Activated CD8-positive, alpha-beta memory T cell treated with anti-CD3 and anti-CD28 coated beads, Interleukin-2, amount 10 ng/mL, durations not matched to agents 7 days and 5 days (primary cell): ENCODE measurements around the gene CFAP61. TPM values are rescaled to one million over a fixed set of nuclear protein-coding genes. Genes with fewer than 3 reads are reported as not detected.

Source experiments
- ATAC-seq: fragments of 150-1000 bp; cut with Tn5 transposase; one replicate; pipeline ENCODE4 v1.10.0; 2021; ENCODE audit warnings: moderate library complexity
- CTCF ChIA-PET: fragments of 350-600 bp; sonication (Branson Sonifier 250); formaldehyde crosslinking; loops from one replicate; lab custom pipeline; 2021; ENCODE audit warnings: antibody characterized with exemption; lab: Charles Lee
- DNase-seq: peaks from one replicate; pipeline ENCODE4 v3.0.0-alpha.2; 2020
- H3K27ac Mint-ChIP-seq: one replicate; pipeline ENCODE4 v1.8.0; 2021; ENCODE audit warnings: mild to moderate bottlenecking, mixed read lengths
- H3K27me3 Mint-ChIP-seq: one replicate; pipeline ENCODE4 v1.8.0; 2021; ENCODE audit warnings: mixed read lengths
- H3K36me3 Mint-ChIP-seq: one replicate; pipeline ENCODE4 v1.8.0; 2021; ENCODE audit warnings: mild to moderate bottlenecking, mixed read lengths
- H3K4me1 Mint-ChIP-seq: one replicate; pipeline ENCODE4 v1.8.0; 2021; ENCODE audit warnings: mixed read lengths
- H3K4me3 Mint-ChIP-seq: one replicate; pipeline ENCODE4 v1.8.0; 2021; ENCODE audit warnings: mild to moderate bottlenecking, moderate library complexity, mixed read lengths
- H3K9me3 Mint-ChIP-seq: one replicate; pipeline ENCODE4 v1.8.0; 2022; ENCODE audit warnings: low read depth, mixed read lengths
- total RNA-seq, 2 experiments: library from RNA; stranded (reverse); gene quantifications; one replicate each; pipeline ENCODE4 v1.2.3, GENCODE V29; 2021

The CFAP61 gene
- total RNA-seq, 2 experiments from 2014 or later, result not detected

- CTCF ChIA-PET, result no interaction called here
- no peak overlapping the region for H3K27ac Mint-ChIP-seq
- peaks cover 4% of the 10 kb centered on the region for H3K27me3 Mint-ChIP-seq
- DNase-seq, result no peak
- no peak for ATAC-seq
- no peaks in the 10 kb centered on the region for H3K36me3 Mint-ChIP-seq
- no peaks in the 10 kb centered on the region for H3K4me1 Mint-ChIP-seq
- H3K9me3 Mint-ChIP-seq, result no peaks in the 10 kb centered on the region
- H3K4me3 Mint-ChIP-seq, result no peak overlapping the region
These were observed 333.9 kb downstream of the CFAP61 start for GRCh38 chr20:20386192-20386591.

GRCh38 chr20:20390393-20390792, 338.1 kb downstream of the CFAP61 start:
- no peaks in the 10 kb centered on the region for H3K4me1 Mint-ChIP-seq
- ATAC-seq (no peak), DNase-seq (no peak)
- H3K9me3 Mint-ChIP-seq, result no peaks in the 10 kb centered on the region
- CTCF ChIA-PET, result no interaction called here
- H3K4me3 Mint-ChIP-seq, result no peak overlapping the region
- no peak overlapping the region for H3K27ac Mint-ChIP-seq
- H3K36me3 Mint-ChIP-seq, result no peaks in the 10 kb centered on the region
- no peaks in the 10 kb centered on the region for H3K27me3 Mint-ChIP-seq

- Mint-ChIP-seq H3K4me1 (no peaks in the 10 kb centered on the region), H3K9me3 (no peaks in the 10 kb centered on the region), H3K4me3 (no peak overlapping the region), H3K36me3 (no peaks in the 10 kb centered on the region), H3K27me3 (no peaks in the 10 kb centered on the region), H3K27ac (no peak overlapping the region)
- DNase-seq, result no peak
- CTCF ChIA-PET, result no interaction called here
- no peak for ATAC-seq
These were observed 338.8 kb downstream of the CFAP61 start for GRCh38 chr20:20391115-20391514.

- no peak overlapping the region for H3K27ac Mint-ChIP-seq
- H3K36me3 Mint-ChIP-seq, result no peaks in the 10 kb centered on the region
- DNase-seq (no peak), ATAC-seq (no peak)
- CTCF ChIA-PET, result no interaction called here
- H3K27me3 Mint-ChIP-seq, result no peaks in the 10 kb centered on the region
- H3K9me3 Mint-ChIP-seq, result no peaks in the 10 kb centered on the region
- H3K4me3 Mint-ChIP-seq, result no peak overlapping the region
- no peaks in the 10 kb centered on the region for H3K4me1 Mint-ChIP-seq
These were observed 339.4 kb downstream of the CFAP61 start for GRCh38 chr20:20391766-20392165.

GRCh38 chr20:20393207-20394120, 341.1 kb downstream of the CFAP61 start:
- no peaks in the 10 kb centered on the region for H3K9me3 Mint-ChIP-seq
- no peak for ATAC-seq
- CTCF ChIA-PET, result interaction anchor here (0.9 kb wide), 1 partner anchor 168 kb away, joined by 3 read pairs; no protein-coding TSS in a partner anchor
- H3K27ac Mint-ChIP-seq, result no peak overlapping the region
- no peaks in the 10 kb centered on the region for H3K36me3 Mint-ChIP-seq
- H3K4me3 Mint-ChIP-seq, result no peak overlapping the region
- H3K27me3 Mint-ChIP-seq, result no peaks in the 10 kb centered on the region
- no peak for DNase-seq
- no peaks in the 10 kb centered on the region for H3K4me1 Mint-ChIP-seq

DNA sequence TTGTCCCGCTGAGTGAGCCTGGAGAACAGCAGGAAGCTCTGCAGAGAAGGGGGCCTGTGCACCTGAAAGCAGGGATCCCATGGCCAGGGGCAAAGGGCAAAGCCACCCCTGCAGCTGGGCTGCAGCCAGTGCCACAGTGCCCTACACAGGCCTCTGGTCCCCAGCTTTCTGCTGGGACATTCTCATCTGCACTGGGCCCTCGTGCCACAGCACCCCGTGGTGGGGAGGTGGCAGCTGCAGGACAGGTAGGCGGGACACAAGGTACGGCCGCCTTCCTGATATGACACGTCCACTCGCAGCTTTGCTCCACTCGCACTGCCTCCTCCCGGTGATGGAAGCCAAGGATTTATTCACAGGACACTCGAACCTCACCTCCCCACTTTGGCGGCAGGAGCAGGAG, 342.8 kb downstream of the CFAP61 start:
- ATAC-seq, result no peak
- no peak overlapping the region for H3K27ac Mint-ChIP-seq
- no peak overlapping the region for H3K4me3 Mint-ChIP-seq
- H3K9me3 Mint-ChIP-seq, result no peaks in the 10 kb centered on the region
- DNase-seq, result no peak
- H3K4me1 Mint-ChIP-seq, result no peaks in the 10 kb centered on the region
- CTCF ChIA-PET, result no interaction called here
- no peaks in the 10 kb centered on the region for H3K27me3 Mint-ChIP-seq
- H3K36me3 Mint-ChIP-seq, result no peaks in the 10 kb centered on the region

GRCh38 chr20:20395903-20396568, 343.7 kb downstream of the CFAP61 start:
- no peaks in the 10 kb centered on the region for H3K36me3 Mint-ChIP-seq
- CTCF ChIA-PET, result no interaction called here
- ATAC-seq, result no peak

GRCh38 chr20:20396794-20397193, 344.5 kb downstream of the CFAP61 start:
- no peak for ATAC-seq
- CTCF ChIA-PET, result no interaction called here

More at GRCh38 chr20:20395903-20396568, 343.7 kb downstream of the CFAP61 start:
- DNase-seq, result no peak
- H3K27me3 Mint-ChIP-seq, result no peaks in the 10 kb centered on the region
- H3K4me1 Mint-ChIP-seq, result no peaks in the 10 kb centered on the region
- no peak overlapping the region for H3K27ac Mint-ChIP-seq
- H3K9me3 Mint-ChIP-seq, result no peaks in the 10 kb centered on the region
- H3K4me3 Mint-ChIP-seq, result no peak overlapping the region

GRCh38 chr20:20398123-20398522, 345.8 kb downstream of the CFAP61 start:
- no peaks in the 10 kb centered on the region for H3K4me1 Mint-ChIP-seq

More at GRCh38 chr20:20396794-20397193, 344.5 kb downstream of the CFAP61 start:
- H3K9me3 Mint-ChIP-seq, result no peaks in the 10 kb centered on the region
- no peak overlapping the region for H3K27ac Mint-ChIP-seq
- H3K4me1 Mint-ChIP-seq, result no peaks in the 10 kb centered on the region
- H3K27me3 Mint-ChIP-seq, result no peaks in the 10 kb centered on the region
- no peak for DNase-seq
- no peaks in the 10 kb centered on the region for H3K36me3 Mint-ChIP-seq
- H3K4me3 Mint-ChIP-seq, result no peak overlapping the region

GRCh38 chr20:20399531-20400500, 347.5 kb downstream of the CFAP61 start:
- Mint-ChIP-seq H3K4me3 (no peak overlapping the region), H3K27me3 (no peaks in the 10 kb centered on the region), H3K36me3 (no peaks in the 10 kb centered on the region), H3K4me1 (peaks cover under 1% of the 10 kb centered on the region), H3K9me3 (no peaks in the 10 kb centered on the region), H3K27ac (no peak overlapping the region)
- CTCF ChIA-PET, result no interaction called here
- ATAC-seq, result no peak
- no peak for DNase-seq

More at GRCh38 chr20:20398123-20398522, 345.8 kb downstream of the CFAP61 start:
- ATAC-seq (no peak), DNase-seq (no peak)
- H3K4me3 Mint-ChIP-seq, result no peak overlapping the region
- no peak overlapping the region for H3K27ac Mint-ChIP-seq
- CTCF ChIA-PET, result no interaction called here
- no peaks in the 10 kb centered on the region for H3K27me3 Mint-ChIP-seq
- no peaks in the 10 kb centered on the region for H3K36me3 Mint-ChIP-seq
- no peaks in the 10 kb centered on the region for H3K9me3 Mint-ChIP-seq

DNA sequence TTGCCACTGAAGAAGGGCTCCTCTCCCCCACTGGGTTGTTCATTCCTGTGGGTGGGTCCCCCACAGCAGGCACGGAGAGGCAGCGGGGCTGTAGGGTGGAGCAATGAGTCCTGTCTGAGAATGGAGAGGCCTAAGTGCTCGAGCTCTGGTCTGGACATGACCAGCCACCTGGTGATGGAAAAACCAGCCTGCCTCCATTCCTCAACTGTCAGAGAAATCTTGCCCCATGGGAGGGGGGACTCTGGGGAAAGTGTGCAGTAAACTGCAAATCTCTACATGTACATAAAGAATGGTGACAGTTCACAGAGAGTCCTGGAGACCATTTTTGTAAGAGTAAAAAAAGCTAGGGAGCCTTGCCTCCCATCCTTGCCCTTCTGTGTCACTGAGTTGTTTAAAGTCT, 349.7 kb downstream of the CFAP61 start:
- H3K9me3 Mint-ChIP-seq, result no peaks in the 10 kb centered on the region
- peaks cover 2% of the 10 kb centered on the region for H3K4me1 Mint-ChIP-seq
- H3K27ac Mint-ChIP-seq, result no peak overlapping the region
- CTCF ChIA-PET, result no interaction called here
- H3K27me3 Mint-ChIP-seq, result no peaks in the 10 kb centered on the region
- no peak for ATAC-seq
- H3K36me3 Mint-ChIP-seq, result no peaks in the 10 kb centered on the region
- no peak overlapping the region for H3K4me3 Mint-ChIP-seq
- DNase-seq, result no peak

DNA sequence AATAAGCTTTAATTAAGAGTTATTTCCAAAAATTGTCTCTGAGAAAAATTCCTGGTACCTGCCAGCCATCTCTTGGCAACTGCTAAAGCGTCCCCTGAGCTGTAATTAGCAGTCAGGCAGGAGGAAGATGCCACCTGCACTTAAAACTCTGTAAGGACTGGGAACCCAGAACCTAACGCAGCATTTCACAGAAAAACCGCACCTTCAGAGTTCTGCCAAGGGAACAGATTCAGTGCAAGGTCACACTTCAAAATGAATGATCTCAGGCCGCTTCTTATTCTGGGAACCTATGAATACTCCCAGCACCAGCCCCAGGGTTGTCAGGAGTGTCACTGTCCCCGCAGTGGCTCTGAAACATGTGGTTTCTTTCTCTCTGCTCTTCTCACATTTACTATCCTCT, 352.3 kb downstream of the CFAP61 start:
- Mint-ChIP-seq H3K4me1 (peaks cover 2% of the 10 kb centered on the region), H3K36me3 (no peaks in the 10 kb centered on the region), H3K27ac (no peak overlapping the region), H3K27me3 (no peaks in the 10 kb centered on the region), H3K4me3 (no peak overlapping the region), H3K9me3 (no peaks in the 10 kb centered on the region)
- ATAC-seq (no peak), DNase-seq (no peak)
- CTCF ChIA-PET, result no interaction called here

GRCh38 chr20:20405623-20406022, 353.3 kb downstream of the CFAP61 start:
- Mint-ChIP-seq H3K27ac (no peak overlapping the region), H3K36me3 (no peaks in the 10 kb centered on the region), H3K9me3 (no peaks in the 10 kb centered on the region), H3K4me1 (peaks cover 2% of the 10 kb centered on the region), H3K27me3 (no peaks in the 10 kb centered on the region), H3K4me3 (no peak overlapping the region)
- DNase-seq (no peak), ATAC-seq (no peak)
- CTCF ChIA-PET, result no interaction called here
